K562 (cell line): Measurements from ENCODE around the gene PDLIM4. TPM values are rescaled to one million over a fixed set of nuclear protein-coding genes. Genes with fewer than 3 reads are reported as not detected.

Experiments
- ATAC-seq: fragments of 200-7000 bp; cut with Tn5 transposase; 3 replicates; pipeline ENCODE4 v1.9.1; 2020; ENCODE audit warnings: moderate library complexity
- BruUV-seq: library from RNA; stranded (reverse); fragments of 400-500 nt; replicated peaks from 2 replicates; lab custom pipeline; 2021; lab: Mats Ljungman, UMichigan
- CTCF ChIA-PET: fragments of 300-600 bp; formaldehyde crosslinking; extraction: SDS; loops from one replicate; lab custom pipeline; 2021; ENCODE audit warnings: low intra/inter-chr PET ratio; lab: Yijun Ruan, JAX
- POLR2A ChIA-PET: fragments of 300-600, 350-650 bp; sonication (Branson Sonifier 250); formaldehyde crosslinking; extraction: SDS; loops from one replicate; lab custom pipeline; 2021; ENCODE audit warnings: antibody characterized with exemption, inconsistent platforms; lab: Yijun Ruan, JAX
- DNase-seq, 4 experiments: peaks; one replicate each; pipeline versions ENCODE4 v3.0.0 to v3.0.0-alpha.2; 2011 to 2018; ENCODE audit warnings: low spot score in 3 of 4, mixed read lengths in 3 of 4; ENCODE audit errors: extremely low read depth in 1 of 4
- FAIRE-seq: peaks from 2 replicates; lab custom pipeline; 2011; peaks lifted over from hg19 to GRCh38; lab: Jason Lieb, UNC
- H2AFZ ChIP-seq: 2 replicates; pipeline ENCODE4 v1.6.0; 2011; ENCODE audit warnings: low read depth, low read length, control low read depth, inconsistent platforms
- H3K27ac ChIP-seq: fragments of 200-600 bp; 3 replicates; pipeline ENCODE4 v1.8.0; 2011; ENCODE audit warnings: low read depth, mild to moderate bottlenecking, control low read depth, inconsistent platforms, low read length, moderate library complexity, mixed read lengths; ENCODE audit errors: extremely low read depth
- H3K27me3 ChIP-seq, 2 experiments: fragments of 300-600 bp in 1 of 2; 2 replicates in 1 of 2; 3 replicates in 1 of 2; pipeline versions ENCODE4 v1.6.0 to v1.8.0; 2011; ENCODE audit warnings: inconsistent platforms in 2 of 2, low read length in 2 of 2, mild to moderate bottlenecking in 1 of 2, mixed read lengths in 1 of 2, moderate library complexity in 1 of 2; ENCODE audit not compliant: control insufficient read depth in 2 of 2, insufficient read depth in 2 of 2
- H3K36me3 ChIP-seq: fragments of 300-600 bp; 3 replicates; pipeline ENCODE4 v1.8.0; 2011; ENCODE audit warnings: mild to moderate bottlenecking, low read length, inconsistent platforms; ENCODE audit not compliant: control insufficient read depth, insufficient read depth
- H3K4me1 ChIP-seq, 2 experiments: fragments of 200-600 bp in 1 of 2; replicated peaks in 1 of 2; 2 replicates in 1 of 2; 3 replicates in 1 of 2; pipeline versions ENCODE4 v1.5.1 to v1.8.0; 2011; ENCODE audit warnings: inconsistent platforms in 2 of 2, low read length in 2 of 2, mild to moderate bottlenecking in 1 of 2, mixed read lengths in 1 of 2, moderate library complexity in 1 of 2; ENCODE audit not compliant: control insufficient read depth in 2 of 2, insufficient read depth in 2 of 2
- H3K4me2 ChIP-seq: 2 replicates; pipeline ENCODE4 v1.6.1; 2011; ENCODE audit warnings: low read length, control low read depth, inconsistent platforms, mixed read lengths; ENCODE audit not compliant: insufficient read depth
- H3K4me3 ChIP-seq: fragments of 200-600 bp; sonication (generic), shearing (Covaris generic); 2 replicates; pipeline ENCODE4 v1.5.1; 2016; ENCODE audit warnings: control low read depth, inconsistent platforms
- H3K79me2 ChIP-seq: fragments of 200-600 bp; 3 replicates; pipeline ENCODE4 v1.8.0; 2011; ENCODE audit warnings: low read length, inconsistent platforms; ENCODE audit not compliant: control insufficient read depth, insufficient read depth
- H3K9ac ChIP-seq, 2 experiments: 2 replicates each; pipeline versions ENCODE4 v1.6.0 to v1.6.1; 2011; ENCODE audit warnings: low read depth in 2 of 2, low read length in 2 of 2, control low read depth in 1 of 2, inconsistent platforms in 1 of 2, mild to moderate bottlenecking in 1 of 2, mixed read lengths in 1 of 2; ENCODE audit not compliant: insufficient read depth in 1 of 2
- H3K9me1 ChIP-seq: one replicate; pipeline ENCODE4 v1.6.0; 2011; ENCODE audit warnings: inconsistent platforms, mild to moderate bottlenecking, low read length, moderate library complexity; ENCODE audit not compliant: control insufficient read depth, insufficient read depth
- H3K9me3 ChIP-seq: replicated peaks from 2 replicates; pipeline ENCODE4 v1.5.1; 2011; ENCODE audit warnings: low read depth, low read length, inconsistent platforms; ENCODE audit not compliant: control insufficient read depth, insufficient read depth
- H4K20me1 ChIP-seq: replicated peaks from 2 replicates; pipeline ENCODE4 v1.6.1; 2011; ENCODE audit warnings: low read length, inconsistent platforms, mixed read lengths; ENCODE audit not compliant: control insufficient read depth, insufficient read depth
- GABPB2 ChIP-seq: fragments of 250-450 bp; sonication (Bioruptor Pico); conservative IDR thresholded peaks from 2 replicates; pipeline ENCODE4 v1.5.1; 2021; ENCODE audit warnings: mild to moderate bottlenecking
- HNRNPUL1 ChIP-seq: fragments of 200-400 bp; formaldehyde crosslinking; IDR thresholded peaks from 2 replicates; pipeline ENCODE4 v1.6.1; 2017; ENCODE audit warnings: low read length
- MBD2 ChIP-seq: sonication (generic); IDR thresholded peaks from 2 replicates; pipeline ENCODE4 v1.6.1; 2016; ENCODE audit warnings: low read depth, borderline replicate concordance
- POLR2AphosphoS5 ChIP-seq: IDR thresholded peaks from 2 replicates; pipeline ENCODE4 v1.6.1; 2011; ENCODE audit warnings: mild to moderate bottlenecking, low read depth, low read length, moderate library complexity; ENCODE audit not compliant: control insufficient read depth, insufficient read depth
- PRMT5 ChIP-seq: sonication (generic); formaldehyde crosslinking; IDR thresholded peaks from 2 replicates; pipeline ENCODE4 v1.5.0; 2020; ENCODE audit warnings: missing genetic modification reagents
- RHOXF2B ChIP-seq: fragments of 250-450 bp; sonication (Bioruptor Pico); conservative IDR thresholded peaks from 2 replicates; pipeline ENCODE4 v1.5.1; 2021
- YBX1 ChIP-seq: fragments of 450-650 bp; IDR thresholded peaks from 2 replicates; pipeline ENCODE4 v1.7.1; 2016; ENCODE audit warnings: mild to moderate bottlenecking
- ZC3H4 ChIP-seq: sonication (generic); formaldehyde crosslinking; IDR thresholded peaks from 2 replicates; pipeline ENCODE4 v1.9.0; 2021; ENCODE audit warnings: missing genetic modification reagents, borderline replicate concordance
- ZNF124 ChIP-seq: sonication (generic); formaldehyde crosslinking; IDR thresholded peaks from 2 replicates; pipeline ENCODE4 v1.8.1; 2022; ENCODE audit warnings: missing genetic modification reagents
- ZNF316 ChIP-seq: fragments of 450-650 bp; IDR thresholded peaks from 2 replicates; pipeline ENCODE4 v1.6.1; 2016
- WGBS: fragments of 100-300 bp; shearing (Covaris generic); methylation state at CpG from one replicate; pipeline ENCODE4 v1.1.6; 2016; ENCODE audit warnings: low coverage, mixed read lengths; ENCODE audit not compliant: insufficient coverage; ENCODE audit errors: missing lambda C conversion rate; 5-methylcytosine and 5-hydroxymethylcytosine counted together
- in situ Hi-C: fragments of 300-500 bp; cut with MboI; formaldehyde crosslinking; loops from 4 replicates; pipeline ENCODE4 v1.15.0; 2018; ENCODE audit warnings: inconsistent platforms, mixed read lengths
- intact Hi-C: fragments of 100-400 bp; cut with micrococcal nuclease; formaldehyde crosslinking; loops from 2 replicates; pipeline ENCODE4 v1.14.2; 2022
- polyA plus RNA-seq, 8 experiments: library from polyadenylated mRNA; depleted of rRNA in 4 of 8; stranded (reverse) in 5 of 8; unstranded in 3 of 8; fragments of >200 nt; fragmentation: Nextera tagmentation in 2 of 8; fragmentation: Illumina TruSeq in 1 of 8; extraction: Ambion mirVana in 2 of 8; extraction: Trizol in 1 of 8; gene quantifications; 2 replicates each; pipeline versions ENCODE4 v1.2.1 to v1.2.3, GENCODE V29; 2011 to 2014; ENCODE audit warnings: inconsistent platforms in 1 of 8, missing spikeins in 1 of 8
- total RNA-seq, 7 experiments: library from RNA; depleted of rRNA in 6 of 7; stranded (reverse); fragments of >200 nt in 6 of 7; fragmentation: Illumina TruSeq in 2 of 7; extraction: Trizol in 2 of 7; gene quantifications; 2 replicates each; pipeline versions ENCODE4 v1.2.1 to v1.2.3, GENCODE V29; 2011 to 2021; ENCODE audit warnings: low replicate concordance in 1 of 7
- TF ChIP-seq, protein P1 (sequence below), 2 experiments: fragments of 450-650 bp in 1 of 2; sonication (generic) in 1 of 2; formaldehyde crosslinking; conservative IDR thresholded peaks; 2 replicates each; pipeline versions ENCODE4 v1.4.0 to v1.8.1; 2020 to 2022; ENCODE audit warnings: mild to moderate bottlenecking in 1 of 2, missing genetic modification reagents in 1 of 2
- TF ChIP-seq, protein P2 (sequence below), 2 experiments: fragments of 450-650 bp in 1 of 2; sonication (generic) in 1 of 2; formaldehyde crosslinking in 1 of 2; IDR thresholded peaks in 1 of 2; conservative IDR thresholded peaks in 1 of 2; 2 replicates each; pipeline versions ENCODE4 v1.6.1 to v1.8.1; 2016 to 2023; ENCODE audit warnings: mild to moderate bottlenecking in 2 of 2, moderate library complexity in 2 of 2, inconsistent platforms in 1 of 2, missing genetic modification reagents in 1 of 2
- TF ChIP-seq, protein P3 (sequence below): fragments of 250-450 bp; sonication (Bioruptor Pico); IDR thresholded peaks from 2 replicates; pipeline ENCODE4 v1.4.0; 2020; ENCODE audit warnings: mild to moderate bottlenecking

PDLIM4 gene
- total and polyA plus RNA-seq, 9 of the 15 experiments (the other 6 are each of a cell fraction or from before 2014, with no cell fraction given): 0.28 to 32.8 (median 13.1) TPM

GRCh38 chr5:132234684-132235062 lies 22.8 kb upstream of the PDLIM4 start:
- Histone ChIP-seq H3K9me3 (no peaks in the 10 kb centered on the region), H3K9ac (peak overlapping the region in 1 of 2 experiments; percentile 19; a peak in 1 of 4 replicates), H3K36me3 (no peaks in the 10 kb centered on the region), H3K4me2 (no peak overlapping the region), H3K79me2 (no peaks in the 10 kb centered on the region), H3K27ac (no peak overlapping the region), H2AFZ (no peak overlapping the region), H3K27me3 (no peaks in the 10 kb centered on the region), H3K9me1 (no peaks in the 10 kb centered on the region), H4K20me1 (no peaks in the 10 kb centered on the region), H3K4me1 (peaks cover 0 to 5% of the 10 kb centered on the region in 2 experiments; a peak in 2 of 5 replicates), H3K4me3 (no peak overlapping the region)
- ChIA-PET POLR2A (no interaction called here), CTCF (interaction anchor here (0.6 kb wide), 1 partner anchor 1238 kb away, joined by 3 read pairs; no protein-coding TSS in a partner anchor)
- in situ Hi-C loops (no loop called here), intact Hi-C loops (loop anchor here (5.0 kb wide), 3 partner anchors 38 to 167 kb away; no protein-coding TSS in a partner anchor)
- no peak for ATAC-seq
- DNase-seq: no peak
- 38% methylated on average over 2 of the region's 2 CpGs for WGBS
- TF ChIP-seq POLR2AphosphoS5 (no peak), ZNF316 (peak; percentile 19; the same call in 1 of the 2 replicates)
- FAIRE-seq: no peak
- no TSS peak for BruUV-seq

- H3K79me2 ChIP-seq: no peaks in the 10 kb centered on the region
- H3K9me1 ChIP-seq: no peaks in the 10 kb centered on the region
- H3K4me3 ChIP-seq: no peak overlapping the region
- no peaks in the 10 kb centered on the region for H4K20me1 ChIP-seq
- no TSS peak for BruUV-seq
- no peaks in the 10 kb centered on the region for H3K9me3 ChIP-seq
- no peak for DNase-seq
- ATAC-seq: no peak
- no peak overlapping the region for H3K4me2 ChIP-seq
- ChIA-PET CTCF (interaction anchor here (0.6 kb wide), 1 partner anchor 1237 kb away, joined by 3 read pairs; no protein-coding TSS in a partner anchor), POLR2A (interaction anchor here (1.1 to 1.2 kb wide), 2 partner anchors 8 to 68 kb away, joined by 3 read pairs; partner anchors contain the start of gene P4HA2)
- H3K27ac ChIP-seq: no peak overlapping the region
- H3K9ac ChIP-seq: no peak overlapping the region
- in situ Hi-C loops: no loop called here
- H3K27me3 ChIP-seq: no peaks in the 10 kb centered on the region
- no peaks in the 10 kb centered on the region for H3K36me3 ChIP-seq
- intact Hi-C loops: loop anchor here (5.0 kb wide), 3 partner anchors 37 to 168 kb away; no protein-coding TSS in a partner anchor
- no peak for FAIRE-seq
- 51% methylated on average over 3 of the region's 3 CpGs for WGBS
- H2AFZ ChIP-seq: peak overlapping the region; percentile 40; the same call in 1 of the 2 replicates
- peaks cover 0 to 5% of the 10 kb centered on the region in 2 experiments; a peak in 2 of 5 replicates for H3K4me1 ChIP-seq
- TF ChIP-seq PRMT5 (CRISPR knock-in tag) (no peak), ZC3H4 (CRISPR knock-in tag) (no peak), RHOXF2B (CRISPR knock-in tag) (no peak), GABPB2 (CRISPR knock-in tag) (no peak), MBD2 (no peak), ZNF124 (CRISPR knock-in tag) (no peak), HNRNPUL1 (no peak), YBX1 (no peak)
- TF ChIP-seq, protein P1, sequence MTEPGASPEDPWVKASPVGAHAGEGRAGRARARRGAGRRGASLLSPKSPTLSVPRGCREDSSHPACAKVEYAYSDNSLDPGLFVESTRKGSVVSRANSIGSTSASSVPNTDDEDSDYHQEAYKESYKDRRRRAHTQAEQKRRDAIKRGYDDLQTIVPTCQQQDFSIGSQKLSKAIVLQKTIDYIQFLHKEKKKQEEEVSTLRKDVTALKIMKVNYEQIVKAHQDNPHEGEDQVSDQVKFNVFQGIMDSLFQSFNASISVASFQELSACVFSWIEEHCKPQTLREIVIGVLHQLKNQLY (CRISPR knock-in tag; conservative IDR thresholded peaks at IDR 0.05): no peak
- TF ChIP-seq, protein P2, sequence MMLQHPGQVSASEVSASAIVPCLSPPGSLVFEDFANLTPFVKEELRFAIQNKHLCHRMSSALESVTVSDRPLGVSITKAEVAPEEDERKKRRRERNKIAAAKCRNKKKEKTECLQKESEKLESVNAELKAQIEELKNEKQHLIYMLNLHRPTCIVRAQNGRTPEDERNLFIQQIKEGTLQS (IDR thresholded peaks at IDR 0.05): no peak
- TF ChIP-seq, protein P2 (CRISPR knock-in tag; conservative IDR thresholded peaks at IDR 0.05): no peak
- TF ChIP-seq, protein P3, sequence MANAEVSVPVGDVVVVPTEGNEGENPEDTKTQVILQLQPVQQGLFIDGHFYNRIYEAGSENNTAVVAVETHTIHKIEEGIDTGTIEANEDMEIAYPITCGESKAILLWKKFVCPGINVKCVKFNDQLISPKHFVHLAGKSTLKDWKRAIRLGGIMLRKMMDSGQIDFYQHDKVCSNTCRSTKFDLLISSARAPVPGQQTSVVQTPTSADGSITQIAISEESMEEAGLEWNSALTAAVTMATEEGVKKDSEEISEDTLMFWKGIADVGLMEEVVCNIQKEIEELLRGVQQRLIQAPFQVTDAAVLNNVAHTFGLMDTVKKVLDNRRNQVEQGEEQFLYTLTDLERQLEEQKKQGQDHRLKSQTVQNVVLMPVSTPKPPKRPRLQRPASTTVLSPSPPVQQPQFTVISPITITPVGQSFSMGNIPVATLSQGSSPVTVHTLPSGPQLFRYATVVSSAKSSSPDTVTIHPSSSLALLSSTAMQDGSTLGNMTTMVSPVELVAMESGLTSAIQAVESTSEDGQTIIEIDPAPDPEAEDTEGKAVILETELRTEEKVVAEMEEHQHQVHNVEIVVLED (CRISPR knock-in tag): no peak
Observed at GRCh38 chr5:132235340-132235739, 22.2 kb upstream of the PDLIM4 start.
